Osteocyte (in vitro differentiated cells): ENCODE results near the gene NDUFS3. TPM values are rescaled to one million over a fixed set of nuclear protein-coding genes. Genes with fewer than 3 reads are reported as not detected.
A peak's percentile ranks its signal among the peaks of the same experiment; 100 is the strongest.
"Not testable (repeated sequence)": the region's sequence is repeated elsewhere in the genome, so short reads cannot be mapped to it uniquely, and the experiment has no call there.

Experiments used
- DNase-seq: peaks from one replicate; pipeline ENCODE4 v3.0.0; 2021; ENCODE audit warnings: mixed read lengths; ENCODE audit not compliant: unreplicated experiment; ENCODE audit errors: extremely low spot score
- H3K27ac Mint-ChIP-seq: one replicate; pipeline ENCODE4 v1.8.0; 2021; ENCODE audit warnings: mild to moderate bottlenecking, mixed read lengths; ENCODE audit not compliant: unreplicated experiment
- H3K27me3 Mint-ChIP-seq: one replicate; pipeline ENCODE4 v1.8.0; 2021; ENCODE audit warnings: mixed read lengths; ENCODE audit not compliant: unreplicated experiment
- H3K36me3 Mint-ChIP-seq: one replicate; pipeline ENCODE4 v1.8.0; 2021; ENCODE audit warnings: mixed read lengths; ENCODE audit not compliant: unreplicated experiment
- H3K4me1 Mint-ChIP-seq: one replicate; pipeline ENCODE4 v1.8.0; 2021; ENCODE audit warnings: mixed read lengths; ENCODE audit not compliant: unreplicated experiment
- H3K4me3 Mint-ChIP-seq: one replicate; pipeline ENCODE4 v1.8.0; 2021; ENCODE audit warnings: mild to moderate bottlenecking, moderate library complexity, mixed read lengths; ENCODE audit not compliant: unreplicated experiment
- H3K9me3 Mint-ChIP-seq: one replicate; pipeline ENCODE4 v1.8.0; 2021; ENCODE audit warnings: mixed read lengths; ENCODE audit not compliant: unreplicated experiment
- total RNA-seq: library from RNA; stranded (reverse); gene quantifications from 2 replicates; pipeline ENCODE4 v1.2.1, GENCODE V29; 2021
- TF ChIP-seq, protein P1 (sequence below): fragments of 200-600 bp; sonication (generic); IDR thresholded peaks from 2 replicates; pipeline ENCODE4 v1.5.0; 2021; ENCODE audit warnings: antibody characterized with exemption, mild to moderate bottlenecking, moderate library complexity

NDUFS3 gene
- total RNA-seq, 1 donor from 2014 or later: 105 TPM

DNA sequence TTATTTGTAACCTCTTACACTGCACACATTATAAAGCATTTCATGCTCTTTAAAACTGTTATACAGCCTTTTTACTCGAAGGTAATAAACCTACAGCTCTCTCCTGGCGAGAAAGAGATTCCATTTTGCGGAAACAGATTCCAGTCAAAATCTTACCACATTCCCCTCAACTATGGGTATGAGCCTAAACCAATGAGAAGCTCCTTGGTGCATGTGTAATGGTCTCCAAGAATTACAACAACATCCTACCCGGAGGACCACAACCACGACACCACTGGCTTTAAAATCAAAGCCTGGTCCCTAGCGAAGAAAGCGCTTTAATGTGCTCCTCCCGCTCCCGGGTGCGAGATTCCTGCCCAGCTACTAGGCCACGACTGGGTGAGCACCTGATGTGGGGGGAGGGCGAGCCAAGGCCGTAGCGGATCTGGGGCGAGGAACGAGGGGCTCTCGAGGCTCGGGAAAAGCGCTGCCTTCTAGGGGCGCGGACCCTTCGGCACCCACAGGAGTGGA lies 26.8 kb upstream of the NDUFS3 start:
- Mint-ChIP-seq H3K27me3 (no peaks in the 10 kb centered on the region), H3K36me3 (peaks cover 5% of the 10 kb centered on the region), H3K27ac (peak overlapping the region; percentile 95), H3K4me1 (peaks cover 24% of the 10 kb centered on the region), H3K4me3 (peak overlapping the region; percentile 98), H3K9me3 (no peaks in the 10 kb centered on the region)
- no peak for DNase-seq
- TF ChIP-seq, protein P1, sequence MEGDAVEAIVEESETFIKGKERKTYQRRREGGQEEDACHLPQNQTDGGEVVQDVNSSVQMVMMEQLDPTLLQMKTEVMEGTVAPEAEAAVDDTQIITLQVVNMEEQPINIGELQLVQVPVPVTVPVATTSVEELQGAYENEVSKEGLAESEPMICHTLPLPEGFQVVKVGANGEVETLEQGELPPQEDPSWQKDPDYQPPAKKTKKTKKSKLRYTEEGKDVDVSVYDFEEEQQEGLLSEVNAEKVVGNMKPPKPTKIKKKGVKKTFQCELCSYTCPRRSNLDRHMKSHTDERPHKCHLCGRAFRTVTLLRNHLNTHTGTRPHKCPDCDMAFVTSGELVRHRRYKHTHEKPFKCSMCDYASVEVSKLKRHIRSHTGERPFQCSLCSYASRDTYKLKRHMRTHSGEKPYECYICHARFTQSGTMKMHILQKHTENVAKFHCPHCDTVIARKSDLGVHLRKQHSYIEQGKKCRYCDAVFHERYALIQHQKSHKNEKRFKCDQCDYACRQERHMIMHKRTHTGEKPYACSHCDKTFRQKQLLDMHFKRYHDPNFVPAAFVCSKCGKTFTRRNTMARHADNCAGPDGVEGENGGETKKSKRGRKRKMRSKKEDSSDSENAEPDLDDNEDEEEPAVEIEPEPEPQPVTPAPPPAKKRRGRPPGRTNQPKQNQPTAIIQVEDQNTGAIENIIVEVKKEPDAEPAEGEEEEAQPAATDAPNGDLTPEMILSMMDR: no peak

DNA sequence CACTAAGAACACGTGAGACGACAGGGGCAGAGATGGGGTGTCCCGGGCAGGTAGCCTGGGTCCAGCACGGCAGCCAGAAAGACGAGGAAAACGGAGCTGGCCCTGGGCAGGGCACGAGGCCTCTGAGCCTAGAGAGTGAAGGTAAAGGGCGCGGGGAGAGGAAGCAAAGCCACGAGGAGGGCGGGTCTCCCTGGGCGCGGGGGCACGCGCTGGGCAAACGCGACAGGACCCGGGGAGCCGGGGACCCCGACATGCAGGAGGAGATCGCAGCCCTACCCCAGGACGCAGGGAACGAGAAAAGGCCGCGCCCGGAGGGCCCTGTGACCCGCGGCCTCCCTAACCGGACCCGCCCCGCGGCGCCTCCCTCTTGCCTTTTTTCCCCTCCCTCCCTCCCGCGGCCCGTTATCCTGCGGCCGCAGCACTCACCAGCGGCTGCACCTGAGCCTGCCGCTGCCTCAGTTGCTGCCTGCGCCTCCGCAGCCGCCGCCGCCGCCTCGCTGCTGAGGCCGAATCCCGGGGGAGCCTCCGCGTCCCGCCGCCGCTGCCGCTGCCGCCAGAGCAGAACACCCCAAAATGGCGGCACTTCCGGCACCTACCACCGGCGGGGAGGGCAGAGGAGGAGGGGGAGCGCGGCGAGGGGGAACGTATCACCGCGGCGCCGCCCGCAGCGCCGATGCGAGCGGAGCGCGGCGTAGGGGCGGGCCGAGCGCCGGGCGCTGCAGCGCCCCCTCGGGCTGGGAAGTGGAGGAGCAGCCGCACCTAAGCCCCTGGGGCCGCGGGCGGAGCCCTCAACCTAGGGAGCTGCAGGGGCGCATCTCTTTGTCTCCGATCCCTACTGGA lies 26.1 kb upstream of the NDUFS3 start, which contains the start of gene CELF1:
TSS of gene CELF1 (minus strand) at position 567 of the 840 bp plus-strand sequence. CDS start 53,609 bp downstream, outside the sequence.
- peak; percentile 98 for DNase-seq
- peaks cover 24% of the 10 kb centered on the region for H3K4me1 Mint-ChIP-seq
- H3K9me3 Mint-ChIP-seq: no peaks in the 10 kb centered on the region
- peaks cover 5% of the 10 kb centered on the region for H3K36me3 Mint-ChIP-seq
- TF ChIP-seq, protein P1: peak; percentile 97
- H3K27ac Mint-ChIP-seq: peak within 1 kb of the TSS; percentile 95
- peak within 1 kb of the TSS; percentile 98 for H3K4me3 Mint-ChIP-seq
- no peaks in the 10 kb centered on the region for H3K27me3 Mint-ChIP-seq

DNA sequence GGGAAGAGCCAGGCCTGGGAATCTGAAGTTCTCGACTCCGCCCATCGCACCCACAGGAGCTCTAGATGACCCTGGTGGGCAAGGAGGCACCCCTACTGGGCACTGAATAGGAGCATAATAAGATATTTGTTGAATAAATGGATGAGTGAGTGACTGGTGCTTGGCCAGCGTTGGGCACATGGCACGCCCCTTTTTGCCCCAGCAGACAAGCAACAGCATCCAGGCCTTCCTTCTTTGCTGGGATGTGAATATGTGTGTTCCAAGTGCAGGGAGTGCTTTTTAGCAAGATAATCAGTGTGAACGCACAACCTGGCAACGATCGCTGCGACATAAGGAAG lies 25.5 kb upstream of the NDUFS3 start:
- peaks cover 5% of the 10 kb centered on the region for H3K36me3 Mint-ChIP-seq
- H3K9me3 Mint-ChIP-seq: no peaks in the 10 kb centered on the region
- peaks cover 24% of the 10 kb centered on the region for H3K4me1 Mint-ChIP-seq

DNA sequence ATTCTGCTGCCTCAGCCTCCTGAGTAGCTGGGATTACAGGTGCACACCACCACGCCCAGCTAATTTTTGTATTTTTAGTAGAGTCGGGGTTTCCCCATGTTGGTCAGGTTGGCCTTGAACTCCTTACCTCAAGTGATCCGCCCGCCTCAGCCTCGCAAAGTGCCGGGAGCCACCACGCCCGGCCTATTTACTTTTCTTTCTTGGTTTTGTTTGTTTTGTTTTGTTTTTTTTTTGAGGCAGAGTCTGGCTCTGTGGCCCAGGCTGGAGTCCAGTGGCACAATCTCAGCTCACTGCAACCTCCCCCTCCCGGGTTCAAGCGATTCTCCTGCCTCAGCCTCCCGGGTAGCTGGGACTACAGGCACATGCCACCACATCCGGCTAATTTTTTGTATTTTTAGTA lies 21.9 kb upstream of the NDUFS3 start:
- not testable (repeated sequence) for DNase-seq, H3K4me3 Mint-ChIP-seq, H3K27ac Mint-ChIP-seq, H3K4me1 Mint-ChIP-seq, H3K36me3 Mint-ChIP-seq, H3K9me3 Mint-ChIP-seq, H3K27me3 Mint-ChIP-seq

More for the DNA sequence above, 25.5 kb upstream of the NDUFS3 start:
- Mint-ChIP-seq H3K27ac (peak overlapping the region; percentile 87), H3K27me3 (no peaks in the 10 kb centered on the region), H3K4me3 (peak overlapping the region; percentile 98)
- DNase-seq: no peak
- TF ChIP-seq, protein P1: peak; percentile 22

DNA sequence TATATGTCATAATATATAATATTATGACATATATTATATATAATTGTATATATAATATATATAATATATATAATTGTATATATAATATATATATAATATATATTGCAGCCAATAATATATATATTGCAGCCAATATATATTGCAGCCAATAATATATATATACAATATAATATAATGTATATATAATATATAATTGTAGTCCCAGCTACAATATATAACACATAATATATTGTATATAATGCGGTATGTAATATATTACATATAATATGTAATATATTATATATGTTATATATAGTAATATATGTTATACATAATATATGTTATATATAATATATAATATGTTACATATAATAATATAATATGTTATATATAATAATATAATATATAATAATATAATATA lies 20.2 kb upstream of the NDUFS3 start:
- Mint-ChIP-seq H3K4me3 (no peak overlapping the region), H3K27me3 (no peaks in the 10 kb centered on the region), H3K27ac (no peak overlapping the region), H3K36me3 (no peaks in the 10 kb centered on the region), H3K9me3 (no peaks in the 10 kb centered on the region), H3K4me1 (no peaks in the 10 kb centered on the region)
- TF ChIP-seq, protein P1: no peak
- DNase-seq: no peak
